Activated B cell treated with CpG ODN at 0.5 μM for 24 hours (primary cell): ENCODE results near the gene PSAT1. TPM values are rescaled to one million over a fixed set of nuclear protein-coding genes. Genes with fewer than 3 reads are reported as not detected.

Experiments used
- ATAC-seq: fragments of 200-7000 bp; cut with Tn5 transposase; one replicate; pipeline ENCODE4 v1.10.0; 2021; ENCODE audit warnings: low read depth, mild to moderate bottlenecking, moderate library complexity
- CTCF ChIA-PET: fragments of 350-600 bp; sonication (Branson Sonifier 250); formaldehyde crosslinking; loops from one replicate; lab custom pipeline; 2021; ENCODE audit warnings: antibody characterized with exemption; lab: Charles Lee
- POLR2A ChIA-PET: fragments of 350-600 bp; sonication (Branson Sonifier 250); formaldehyde crosslinking; loops from one replicate; lab custom pipeline; 2021; ENCODE audit warnings: antibody characterized with exemption; lab: Charles Lee
- DNase-seq: peaks from one replicate; pipeline ENCODE4 v3.0.0; 2022
- H3K27ac Mint-ChIP-seq: one replicate; pipeline ENCODE4 v1.8.0; 2020; ENCODE audit warnings: mixed read lengths
- H3K27me3 Mint-ChIP-seq: one replicate; pipeline ENCODE4 v1.8.0; 2021; ENCODE audit warnings: mixed read lengths
- H3K36me3 Mint-ChIP-seq: one replicate; pipeline ENCODE4 v1.8.0; 2021; ENCODE audit warnings: low read depth, mixed read lengths
- H3K4me1 Mint-ChIP-seq: one replicate; pipeline ENCODE4 v1.8.0; 2021; ENCODE audit warnings: mixed read lengths
- H3K4me3 Mint-ChIP-seq: one replicate; pipeline ENCODE4 v1.8.0; 2020; ENCODE audit warnings: mild to moderate bottlenecking, mixed read lengths
- H3K9me3 Mint-ChIP-seq: one replicate; pipeline ENCODE4 v1.8.0; 2020; ENCODE audit warnings: mixed read lengths
- intact Hi-C: fragments of 100-400 bp; cut with micrococcal nuclease; formaldehyde crosslinking; loops from one replicate; pipeline ENCODE4 v1.15.1; 2024
- total RNA-seq: library from RNA; stranded (reverse); gene quantifications from 2 replicates; pipeline ENCODE4 v1.2.3, GENCODE V29; 2022
- TF ChIP-seq, protein P1 (sequence below): fragments of 200-600 bp; IDR thresholded peaks from one replicate; pipeline ENCODE4 v1.8.0; 2022; ENCODE audit warnings: antibody characterized with exemption, mild to moderate bottlenecking

The PSAT1 gene
- total RNA-seq, 1 donor from 2014 or later: 59.4 TPM

DNA sequence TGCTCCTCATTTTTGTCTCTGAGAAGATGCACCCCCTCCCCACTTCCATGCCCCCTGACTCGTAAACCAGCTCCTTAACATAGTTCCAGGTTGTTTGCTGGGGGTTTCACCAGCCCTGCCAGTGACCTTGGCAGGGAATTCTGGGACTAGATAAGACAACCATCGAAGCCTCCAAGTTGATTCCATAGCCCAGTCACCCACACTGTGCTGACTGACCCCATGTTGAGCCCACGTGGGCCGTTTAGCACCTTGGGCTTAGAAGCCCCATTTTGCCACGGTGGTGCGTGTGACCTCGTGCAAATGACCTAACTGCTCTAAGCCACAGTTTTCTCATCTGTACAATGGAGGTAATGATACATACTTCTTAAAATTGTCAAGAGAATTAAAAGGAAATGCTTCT is 24.6 kb downstream of the PSAT1 start:
- POLR2A ChIA-PET: no interaction called here
- Mint-ChIP-seq H3K27me3 (no peaks in the 10 kb centered on the region), H3K4me3 (no peak overlapping the region), H3K4me1 (no peaks in the 10 kb centered on the region), H3K9me3 (no peaks in the 10 kb centered on the region), H3K36me3 (peaks cover 39% of the 10 kb centered on the region), H3K27ac (no peak overlapping the region)
- intact Hi-C loops: no loop called here
- ATAC-seq (no peak), DNase-seq (no peak)
- TF ChIP-seq, protein P1, sequence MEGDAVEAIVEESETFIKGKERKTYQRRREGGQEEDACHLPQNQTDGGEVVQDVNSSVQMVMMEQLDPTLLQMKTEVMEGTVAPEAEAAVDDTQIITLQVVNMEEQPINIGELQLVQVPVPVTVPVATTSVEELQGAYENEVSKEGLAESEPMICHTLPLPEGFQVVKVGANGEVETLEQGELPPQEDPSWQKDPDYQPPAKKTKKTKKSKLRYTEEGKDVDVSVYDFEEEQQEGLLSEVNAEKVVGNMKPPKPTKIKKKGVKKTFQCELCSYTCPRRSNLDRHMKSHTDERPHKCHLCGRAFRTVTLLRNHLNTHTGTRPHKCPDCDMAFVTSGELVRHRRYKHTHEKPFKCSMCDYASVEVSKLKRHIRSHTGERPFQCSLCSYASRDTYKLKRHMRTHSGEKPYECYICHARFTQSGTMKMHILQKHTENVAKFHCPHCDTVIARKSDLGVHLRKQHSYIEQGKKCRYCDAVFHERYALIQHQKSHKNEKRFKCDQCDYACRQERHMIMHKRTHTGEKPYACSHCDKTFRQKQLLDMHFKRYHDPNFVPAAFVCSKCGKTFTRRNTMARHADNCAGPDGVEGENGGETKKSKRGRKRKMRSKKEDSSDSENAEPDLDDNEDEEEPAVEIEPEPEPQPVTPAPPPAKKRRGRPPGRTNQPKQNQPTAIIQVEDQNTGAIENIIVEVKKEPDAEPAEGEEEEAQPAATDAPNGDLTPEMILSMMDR: no peak
- CTCF ChIA-PET: interaction anchor here (0.6 kb wide), 1 partner anchor 42 kb away, joined by 3 read pairs; no protein-coding TSS in a partner anchor

DNA sequence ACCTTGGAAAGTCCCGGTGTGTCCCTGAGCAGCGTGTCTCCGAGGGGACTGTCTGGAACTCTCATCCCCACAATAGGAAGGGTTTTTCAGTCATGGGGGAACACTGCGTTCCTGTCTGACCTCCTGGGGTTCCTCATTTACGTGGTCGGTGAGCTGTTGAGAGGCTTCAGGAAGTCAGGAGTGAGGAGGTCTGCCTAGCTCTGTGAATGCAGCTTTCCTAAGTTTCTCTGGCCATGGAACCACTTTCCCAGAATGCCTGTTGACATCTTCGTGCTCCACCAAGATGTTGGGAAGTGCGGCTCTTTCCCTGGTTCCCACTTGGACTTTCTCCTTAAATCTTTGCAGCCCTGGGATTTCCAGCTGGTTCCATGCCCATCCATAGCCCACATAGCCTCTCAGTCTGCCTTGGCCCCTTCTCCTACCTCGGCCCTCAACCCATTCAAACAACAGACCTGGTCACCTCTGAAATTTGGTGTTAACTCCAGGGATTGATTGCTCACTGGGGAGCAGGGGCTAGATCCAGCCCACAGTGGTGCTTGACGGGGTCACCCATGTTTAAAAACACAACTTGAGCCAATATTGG is 27.2 kb downstream of the PSAT1 start:
- ChIA-PET POLR2A (no interaction called here), CTCF (no interaction called here)
- no peaks in the 10 kb centered on the region for H3K27me3 Mint-ChIP-seq
- ATAC-seq (no peak), DNase-seq (no peak)
- intact Hi-C loops: no loop called here
- H3K36me3 Mint-ChIP-seq: peaks cover 29% of the 10 kb centered on the region
- H3K4me1 Mint-ChIP-seq: no peaks in the 10 kb centered on the region
- TF ChIP-seq, protein P1: no peak
- H3K4me3 Mint-ChIP-seq: no peak overlapping the region
- H3K9me3 Mint-ChIP-seq: no peaks in the 10 kb centered on the region
- H3K27ac Mint-ChIP-seq: no peak overlapping the region

DNA sequence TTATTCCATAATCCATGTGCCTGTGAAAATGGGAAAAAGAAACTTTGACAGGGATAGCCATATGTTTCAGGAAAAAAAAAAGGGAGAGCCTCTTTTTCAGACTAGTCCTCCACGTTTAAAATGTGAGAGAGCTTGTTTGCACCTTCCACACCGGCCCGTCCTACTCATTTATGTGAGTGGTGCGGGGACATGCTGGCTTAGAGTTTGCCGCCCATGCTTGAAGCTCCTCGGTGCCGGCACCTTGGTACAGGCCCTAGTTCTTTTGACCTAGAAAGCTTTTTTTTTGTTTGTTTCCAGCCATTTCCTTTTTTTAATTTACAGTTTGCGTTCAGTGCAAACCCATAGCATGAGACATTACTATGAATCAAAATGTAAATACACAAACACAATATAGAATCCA is 27.8 kb downstream of the PSAT1 start:
- intact Hi-C loops: no loop called here
- no peak overlapping the region for H3K4me3 Mint-ChIP-seq
- H3K9me3 Mint-ChIP-seq: no peaks in the 10 kb centered on the region
- no peak for ATAC-seq
- no peak overlapping the region for H3K27ac Mint-ChIP-seq
- H3K36me3 Mint-ChIP-seq: peaks cover 27% of the 10 kb centered on the region
- H3K27me3 Mint-ChIP-seq: no peaks in the 10 kb centered on the region
- TF ChIP-seq, protein P1: no peak
- no peak for DNase-seq
- H3K4me1 Mint-ChIP-seq: no peaks in the 10 kb centered on the region
- POLR2A ChIA-PET: no interaction called here
- CTCF ChIA-PET: no interaction called here

DNA sequence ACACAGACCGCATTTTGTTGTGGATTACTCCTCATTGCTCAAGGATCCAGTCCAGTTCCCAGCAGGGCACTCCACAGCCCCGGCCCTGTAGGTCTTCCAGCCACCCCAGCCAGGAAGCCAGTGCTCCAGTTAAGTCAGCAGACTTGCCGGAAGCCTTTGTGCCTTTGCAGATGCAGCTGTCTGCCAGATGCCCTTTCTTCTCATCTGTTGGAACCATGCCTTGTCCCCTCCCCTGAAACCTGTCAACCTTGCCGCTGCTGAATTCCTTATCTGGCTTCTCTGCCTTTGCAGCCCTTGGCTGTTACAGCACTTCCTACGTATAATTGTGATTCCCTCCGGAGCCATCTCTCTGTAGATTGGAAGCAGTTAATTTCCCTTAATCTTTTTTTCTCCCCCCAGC is 28.4 kb downstream of the PSAT1 start:
- DNase-seq (no peak), ATAC-seq (no peak)
- ChIA-PET CTCF (no interaction called here), POLR2A (no interaction called here)
- Mint-ChIP-seq H3K4me3 (no peak overlapping the region), H3K27ac (no peak overlapping the region), H3K9me3 (no peaks in the 10 kb centered on the region), H3K36me3 (peaks cover 26% of the 10 kb centered on the region), H3K4me1 (no peaks in the 10 kb centered on the region), H3K27me3 (no peaks in the 10 kb centered on the region)
- TF ChIP-seq, protein P1: no peak
- intact Hi-C loops: no loop called here

DNA sequence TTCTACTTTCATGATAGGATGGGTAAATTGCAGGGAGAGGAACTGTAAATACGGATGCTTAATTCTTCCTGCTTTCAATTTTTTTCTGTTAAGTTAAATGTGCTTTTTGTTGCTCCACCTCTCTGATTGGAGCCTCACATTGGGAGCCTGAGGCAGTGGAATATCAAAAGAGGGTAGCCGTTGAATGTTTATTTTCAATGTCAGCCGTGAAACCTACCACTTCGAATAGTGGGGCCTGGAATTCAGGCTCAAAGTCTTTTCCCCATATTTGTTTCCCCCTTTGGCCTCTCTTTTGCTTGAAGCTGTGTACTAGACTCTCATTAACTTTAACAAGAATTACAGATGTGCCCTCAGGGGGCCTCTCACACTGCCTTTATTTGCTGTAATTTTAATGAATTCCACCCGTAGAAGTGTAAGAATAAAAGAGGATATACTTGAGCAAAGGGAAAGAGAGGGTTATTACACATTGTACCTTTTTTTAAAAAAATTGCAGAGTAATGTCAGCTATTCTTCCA is 29.0 kb downstream of the PSAT1 start:
- DNase-seq (no peak), ATAC-seq (no peak)
- Mint-ChIP-seq H3K27ac (no peak overlapping the region), H3K36me3 (peaks cover 26% of the 10 kb centered on the region), H3K27me3 (no peaks in the 10 kb centered on the region), H3K9me3 (no peaks in the 10 kb centered on the region), H3K4me3 (no peak overlapping the region), H3K4me1 (no peaks in the 10 kb centered on the region)
- TF ChIP-seq, protein P1: no peak
- POLR2A ChIA-PET: no interaction called here
- intact Hi-C loops: no loop called here
- CTCF ChIA-PET: no interaction called here
